Measurements from ENCODE around the gene FN1. TPM values are rescaled to one million over a fixed set of nuclear protein-coding genes. Genes with fewer than 3 reads are reported as not detected.

FN1 gene
- polyA plus RNA-seq, 1 donor (not counting 4 experiments of a cell fraction or from before 2014, with no cell fraction given): 1,649 TPM

- Histone ChIP-seq H3K4me1 (ENCODE audit: control insufficient read depth, extremely low read depth, insufficient read depth, low read length) (peaks cover 19% of the 10 kb centered on the region), H2AFZ (ENCODE audit: control insufficient read depth, low read length) (no peak overlapping the region), H3K27ac (ENCODE audit: control insufficient read depth, insufficient read depth, low read length) (no peak overlapping the region), H3K4me3 (ENCODE audit: control insufficient read depth in 2 of 3, extremely low read depth in 1 of 3, insufficient read depth in 2 of 3, low read depth in 1 of 3, low read length in 3 of 3) (peak overlapping the region; percentile 47 to 71 (median 61)), H3K36me3 (ENCODE audit: control insufficient read depth in 2 of 2, extremely low read depth in 1 of 2, insufficient read depth in 2 of 2, low read length in 2 of 2) (peaks cover 0 to 4% of the 10 kb centered on the region in 2 experiments), H3K79me2 (ENCODE audit: control insufficient read depth, insufficient read depth, low read length) (peaks cover 4% of the 10 kb centered on the region), H3K9ac (ENCODE audit: control insufficient read depth, extremely low read depth, insufficient read depth, low read length) (peak overlapping the region; percentile 73), H3K27me3 (ENCODE audit: control insufficient read depth, extremely low read depth, insufficient read depth, low read length) (peaks cover 9% of the 10 kb centered on the region), H4K20me1 (ENCODE audit: control insufficient read depth, extremely low read depth, insufficient read depth, low read length) (no peaks in the 10 kb centered on the region), H3K9me1 (ENCODE audit: control insufficient read depth, extremely low read depth, insufficient read depth, low read length) (no peaks in the 10 kb centered on the region), H3K4me2 (ENCODE audit: control insufficient read depth, extremely low read depth, insufficient read depth, low read depth, low read length) (peak overlapping the region; percentile 90), H3K9me3 (ENCODE audit: control insufficient read depth, low read depth, low read length) (no peaks in the 10 kb centered on the region)
- dilution Hi-C loops (cut with MboI; ENCODE audit: extremely low pct_ligation_motif_present, low sequenced_read_pairs): no loop called here
- TF ChIP-seq EZH2 (IDR thresholded peaks at IDR 0.05; ENCODE audit: low read length): no peak
- TF ChIP-seq CTCF (optimal IDR thresholded peaks at IDR 0.05 in 1 of 3, IDR thresholded peaks at IDR 0.05 in 1 of 3, conservative IDR thresholded peaks at IDR 0.05 in 1 of 3; ENCODE audit: extremely low read depth in 1 of 3, insufficient read depth in 2 of 3, low read length in 3 of 3): no peak
- FAIRE-seq: no peak
- no peak for DNase-seq (ENCODE audit: low read depth, low spot score)
Measured at GRCh38 chr2:215434447-215435279, 1.2 kb downstream of the FN1 start.

- Histone ChIP-seq H3K27ac (ENCODE audit: control insufficient read depth, insufficient read depth, low read length) (no peak overlapping the region), H3K36me3 (ENCODE audit: control insufficient read depth in 2 of 2, extremely low read depth in 1 of 2, insufficient read depth in 2 of 2, low read length in 2 of 2) (peaks cover 0 to 12% of the 10 kb centered on the region in 2 experiments), H3K4me1 (ENCODE audit: control insufficient read depth, extremely low read depth, insufficient read depth, low read length) (peaks cover 19% of the 10 kb centered on the region), H3K79me2 (ENCODE audit: control insufficient read depth, insufficient read depth, low read length) (peaks cover 4% of the 10 kb centered on the region), H3K4me3 (ENCODE audit: control insufficient read depth in 2 of 3, extremely low read depth in 1 of 3, insufficient read depth in 2 of 3, low read depth in 1 of 3, low read length in 3 of 3) (peak overlapping the region in 1 of 3 experiments; percentile 14), H4K20me1 (ENCODE audit: control insufficient read depth, extremely low read depth, insufficient read depth, low read length) (no peaks in the 10 kb centered on the region), H3K9me3 (ENCODE audit: control insufficient read depth, low read depth, low read length) (no peaks in the 10 kb centered on the region), H3K4me2 (ENCODE audit: control insufficient read depth, extremely low read depth, insufficient read depth, low read depth, low read length) (peak overlapping the region; percentile 41), H3K9me1 (ENCODE audit: control insufficient read depth, extremely low read depth, insufficient read depth, low read length) (no peaks in the 10 kb centered on the region), H3K9ac (ENCODE audit: control insufficient read depth, extremely low read depth, insufficient read depth, low read length) (no peak overlapping the region), H2AFZ (ENCODE audit: control insufficient read depth, low read length) (no peak overlapping the region), H3K27me3 (ENCODE audit: control insufficient read depth, extremely low read depth, insufficient read depth, low read length) (peaks cover 7% of the 10 kb centered on the region)
- dilution Hi-C loops (cut with MboI; ENCODE audit: extremely low pct_ligation_motif_present, low sequenced_read_pairs): no loop called here
- FAIRE-seq: peak; percentile 82
- DNase-seq (ENCODE audit: low read depth, low spot score): no peak
- TF ChIP-seq EZH2 (IDR thresholded peaks at IDR 0.05; ENCODE audit: low read length): no peak
- no peak for TF ChIP-seq CTCF (optimal IDR thresholded peaks at IDR 0.05 in 1 of 3, IDR thresholded peaks at IDR 0.05 in 1 of 3, conservative IDR thresholded peaks at IDR 0.05 in 1 of 3; ENCODE audit: extremely low read depth in 1 of 3, insufficient read depth in 2 of 3, low read length in 3 of 3)
Measured at GRCh38 chr2:215432759-215433594, 2.9 kb downstream of the FN1 start.
